Measurements from ENCODE around the gene BMPR1B. TPM values are rescaled to one million over a fixed set of nuclear protein-coding genes. Genes with fewer than 3 reads are reported as not detected.

The BMPR1B gene
- polyA plus RNA-seq, 1 experiment = 0.07 TPM

- H3K27me3 ChIP-seq (ENCODE audit: control insufficient read depth, insufficient read depth, low read length) = no peaks in the 10 kb centered on the region
- H3K4me3 ChIP-seq (ENCODE audit: low read depth, low read length) = no peak overlapping the region
- DNase-seq (ENCODE audit: low read depth) = no peak
- no peaks in the 10 kb centered on the region for H3K36me3 ChIP-seq (ENCODE audit: control insufficient read depth, insufficient read depth, low read length)
- ChIA-PET POLR2A (no interaction called here), CTCF (no interaction called here)
- no peak for TF ChIP-seq CTCF (IDR thresholded peaks at IDR 0.05; ENCODE audit: insufficient read depth, low read depth, low read length)
Measured at GRCh38 chr4:94968493-94968892, 210.7 kb downstream of the BMPR1B start.

- no peaks in the 10 kb centered on the region for H3K36me3 ChIP-seq (ENCODE audit: control insufficient read depth, insufficient read depth, low read length)
- no peaks in the 10 kb centered on the region for H3K27me3 ChIP-seq (ENCODE audit: control insufficient read depth, insufficient read depth, low read length)
- CTCF ChIA-PET = no interaction called here
- H3K4me3 ChIP-seq (ENCODE audit: low read depth, low read length) = no peak overlapping the region
- no peak for DNase-seq (ENCODE audit: low read depth)
- POLR2A ChIA-PET = no interaction called here
- TF ChIP-seq CTCF (IDR thresholded peaks at IDR 0.05; ENCODE audit: insufficient read depth, low read depth, low read length) = no peak
Measured at GRCh38 chr4:94970650-94971049, 212.9 kb downstream of the BMPR1B start.

- no peak for DNase-seq (ENCODE audit: low read depth)
- no peaks in the 10 kb centered on the region for H3K27me3 ChIP-seq (ENCODE audit: control insufficient read depth, insufficient read depth, low read length)
- no peaks in the 10 kb centered on the region for H3K36me3 ChIP-seq (ENCODE audit: control insufficient read depth, insufficient read depth, low read length)
- H3K4me3 ChIP-seq (ENCODE audit: low read depth, low read length) = no peak overlapping the region
- ChIA-PET CTCF (no interaction called here), POLR2A (no interaction called here)
- no peak for TF ChIP-seq CTCF (IDR thresholded peaks at IDR 0.05; ENCODE audit: insufficient read depth, low read depth, low read length)
Measured at GRCh38 chr4:94974773-94975172, 217.0 kb downstream of the BMPR1B start.

- H3K4me3 ChIP-seq (ENCODE audit: low read depth, low read length) = no peak overlapping the region
- POLR2A ChIA-PET = no interaction called here
- CTCF ChIA-PET = no interaction called here
- DNase-seq (ENCODE audit: low read depth) = no peak
- H3K36me3 ChIP-seq (ENCODE audit: control insufficient read depth, insufficient read depth, low read length) = no peaks in the 10 kb centered on the region
- TF ChIP-seq CTCF (IDR thresholded peaks at IDR 0.05; ENCODE audit: insufficient read depth, low read depth, low read length) = no peak
- H3K27me3 ChIP-seq (ENCODE audit: control insufficient read depth, insufficient read depth, low read length) = no peaks in the 10 kb centered on the region
Measured at GRCh38 chr4:94976371-94977011, 218.7 kb downstream of the BMPR1B start.

- no peak for TF ChIP-seq CTCF (IDR thresholded peaks at IDR 0.05; ENCODE audit: insufficient read depth, low read depth, low read length)
- Histone ChIP-seq H3K4me3 (ENCODE audit: low read depth, low read length) (no peak overlapping the region), H3K27me3 (ENCODE audit: control insufficient read depth, insufficient read depth, low read length) (no peaks in the 10 kb centered on the region), H3K36me3 (ENCODE audit: control insufficient read depth, insufficient read depth, low read length) (no peaks in the 10 kb centered on the region)
- POLR2A ChIA-PET = no interaction called here
- no peak for DNase-seq (ENCODE audit: low read depth)
- CTCF ChIA-PET = no interaction called here
Measured at GRCh38 chr4:94978904-94979303, 221.1 kb downstream of the BMPR1B start.
